Osteoblast (primary cell): Measurements from ENCODE around the gene PRTFDC1. TPM values are rescaled to one million over a fixed set of nuclear protein-coding genes. Genes with fewer than 3 reads are reported as not detected.

Experiments used
- DNase-seq: peaks from one replicate; pipeline ENCODE4 v3.0.0; 2011; ENCODE audit warnings: low spot score, mixed read lengths; ENCODE audit not compliant: insufficient read length; ENCODE audit errors: missing footprints
- H2AFZ ChIP-seq: 2 replicates; pipeline ENCODE4 v1.6.0; 2011; ENCODE audit warnings: mild to moderate bottlenecking, low read length
- H3K27ac ChIP-seq: 2 replicates; pipeline ENCODE4 v1.5.1; 2011; ENCODE audit warnings: mild to moderate bottlenecking, low read depth, low read length, moderate library complexity
- H3K27me3 ChIP-seq: 2 replicates; pipeline ENCODE4 v1.6.0; 2012; ENCODE audit warnings: mild to moderate bottlenecking, control low read depth, inconsistent platforms, low read length, moderate library complexity; ENCODE audit not compliant: insufficient read depth
- H3K36me3 ChIP-seq: 2 replicates; pipeline ENCODE4 v1.5.1; 2011; ENCODE audit warnings: mild to moderate bottlenecking, low read length, control low read depth, moderate library complexity; ENCODE audit not compliant: insufficient read depth
- H3K4me1 ChIP-seq: 2 replicates; pipeline ENCODE4 v1.5.1; 2011; ENCODE audit warnings: mild to moderate bottlenecking, low read length, control low read depth, moderate library complexity; ENCODE audit not compliant: insufficient read depth
- H3K4me2 ChIP-seq: 2 replicates; pipeline ENCODE4 v1.6.0; 2011; ENCODE audit warnings: mild to moderate bottlenecking, low read length; ENCODE audit not compliant: insufficient read depth
- H3K4me3 ChIP-seq: fragments of 200-600 bp; sonication (generic); 3 replicates; pipeline ENCODE4 v1.5.1; 2012; ENCODE audit warnings: mild to moderate bottlenecking, low read length, inconsistent platforms; ENCODE audit not compliant: insufficient read depth
- H3K79me2 ChIP-seq: 2 replicates; pipeline ENCODE4 v1.6.0; 2012; ENCODE audit warnings: mild to moderate bottlenecking, low read length, control low read depth, inconsistent platforms; ENCODE audit not compliant: insufficient read depth
- H3K9me3 ChIP-seq: 2 replicates; pipeline ENCODE4 v1.5.1; 2011; ENCODE audit warnings: low read depth, low read length, control low read depth
- H4K20me1 ChIP-seq: 2 replicates; pipeline ENCODE4 v1.6.0; 2012; ENCODE audit warnings: mild to moderate bottlenecking, low read length, control low read depth; ENCODE audit not compliant: insufficient read depth
- CTCF ChIP-seq: IDR thresholded peaks from 2 replicates; pipeline ENCODE4 v1.5.1; 2011; ENCODE audit warnings: mild to moderate bottlenecking, low read depth, low read length, moderate library complexity; ENCODE audit errors: extremely low read depth
- total RNA-seq: library from RNA; depleted of rRNA; stranded (reverse); fragments of >200 nt; gene quantifications from 2 replicates; pipeline ENCODE4 v1.2.3, GENCODE V29; 2012

Gene PRTFDC1
- total RNA-seq, 1 donor = 5.1 TPM

- H3K4me2 ChIP-seq = no peak overlapping the region
- no peaks in the 10 kb centered on the region for H3K27me3 ChIP-seq
- no peak overlapping the region for H2AFZ ChIP-seq
- no peak for TF ChIP-seq CTCF
- no peak overlapping the region for H3K4me3 ChIP-seq
- no peaks in the 10 kb centered on the region for H4K20me1 ChIP-seq
- peaks cover 7% of the 10 kb centered on the region for H3K4me1 ChIP-seq
- no peaks in the 10 kb centered on the region for H3K79me2 ChIP-seq
- H3K36me3 ChIP-seq = no peaks in the 10 kb centered on the region
- no peak overlapping the region for H3K27ac ChIP-seq
- DNase-seq = peak; percentile 10
- H3K9me3 ChIP-seq = no peaks in the 10 kb centered on the region
Observed at GRCh38 chr10:24851629-24852028, 100.8 kb downstream of the PRTFDC1 start.

- Histone ChIP-seq H3K79me2 (no peaks in the 10 kb centered on the region), H3K27ac (no peak overlapping the region), H3K9me3 (no peaks in the 10 kb centered on the region), H3K36me3 (no peaks in the 10 kb centered on the region), H2AFZ (no peak overlapping the region), H3K4me3 (no peak overlapping the region), H4K20me1 (no peaks in the 10 kb centered on the region), H3K4me2 (no peak overlapping the region), H3K4me1 (peaks cover 7% of the 10 kb centered on the region), H3K27me3 (no peaks in the 10 kb centered on the region)
- no peak for TF ChIP-seq CTCF
- no peak for DNase-seq
Observed at GRCh38 chr10:24850727-24851296, 101.6 kb downstream of the PRTFDC1 start.

- H3K4me3 ChIP-seq = no peak overlapping the region
- H3K27ac ChIP-seq = no peak overlapping the region
- no peak overlapping the region for H2AFZ ChIP-seq
- no peaks in the 10 kb centered on the region for H3K36me3 ChIP-seq
- no peaks in the 10 kb centered on the region for H3K9me3 ChIP-seq
- H3K27me3 ChIP-seq = no peaks in the 10 kb centered on the region
- no peaks in the 10 kb centered on the region for H4K20me1 ChIP-seq
- no peak for DNase-seq
- peaks cover 7% of the 10 kb centered on the region for H3K4me1 ChIP-seq
- no peaks in the 10 kb centered on the region for H3K79me2 ChIP-seq
- no peak for TF ChIP-seq CTCF
- no peak overlapping the region for H3K4me2 ChIP-seq
Observed at GRCh38 chr10:24849501-24850299, 102.7 kb downstream of the PRTFDC1 start.

GRCh38 chr10:24849051-24849450 lies 103.4 kb downstream of the PRTFDC1 start:
- H4K20me1 ChIP-seq = no peaks in the 10 kb centered on the region
- H3K27ac ChIP-seq = no peak overlapping the region
- no peaks in the 10 kb centered on the region for H3K9me3 ChIP-seq
- DNase-seq = no peak
- H3K27me3 ChIP-seq = no peaks in the 10 kb centered on the region
- no peak for TF ChIP-seq CTCF
- H3K79me2 ChIP-seq = no peaks in the 10 kb centered on the region
- no peak overlapping the region for H3K4me3 ChIP-seq
- H2AFZ ChIP-seq = no peak overlapping the region
- H3K4me2 ChIP-seq = no peak overlapping the region
- peaks cover 7% of the 10 kb centered on the region for H3K4me1 ChIP-seq
- H3K36me3 ChIP-seq = no peaks in the 10 kb centered on the region
